CD4-positive, alpha-beta T cell treated with Interleukin-6 for 4 hours (primary cell): ENCODE results near the gene ARL6IP4.
A peak's percentile ranks its signal among the peaks of the same experiment; 100 is the strongest.

ENCODE experiments used
- DNase-seq: peaks from one replicate; pipeline ENCODE4 v3.0.0-alpha.2; 2020; ENCODE audit warnings: mixed read lengths

The ARL6IP4 gene

GRCh38 chr12:122979001-122979907, 1.2 kb upstream of the ARL6IP4 start:
- no peak for DNase-seq

- peak; percentile 17 for DNase-seq
Observed at GRCh38 chr12:122979908-122980182, 636 bp upstream of the ARL6IP4 start.

GRCh38 chr12:122981036-122981471, 573 bp downstream of the ARL6IP4 start:
- no peak for DNase-seq

- DNase-seq, result no peak
Observed at GRCh38 chr12:122981587-122982476, 1.4 kb downstream of the ARL6IP4 start.

GRCh38 chr12:122982477-122982815, 2.0 kb downstream of the ARL6IP4 start:
- no peak for DNase-seq

GRCh38 chr12:122982963-122983788, 2.7 kb downstream of the ARL6IP4 start:
- no peak for DNase-seq

GRCh38 chr12:122983789-122984515, 3.5 kb downstream of the ARL6IP4 start:
- DNase-seq, result no peak

- DNase-seq, result no peak
Observed at GRCh38 chr12:122984612-122985337, 4.3 kb downstream of the ARL6IP4 start.

- DNase-seq, result no peak
Observed at GRCh38 chr12:122985338-122986257, 5.1 kb downstream of the ARL6IP4 start.

GRCh38 chr12:122986258-122986871, 5.9 kb downstream of the ARL6IP4 start:
- no peak for DNase-seq

- DNase-seq, result no peak
Observed at GRCh38 chr12:122987086-122987951, 6.8 kb downstream of the ARL6IP4 start.

GRCh38 chr12:122988036-122988435, 7.6 kb downstream of the ARL6IP4 start:
- DNase-seq, result no peak

GRCh38 chr12:122988612-122989212, 8.2 kb downstream of the ARL6IP4 start:
- no peak for DNase-seq

GRCh38 chr12:122989225-122989839, 8.9 kb downstream of the ARL6IP4 start:
- DNase-seq, result no peak

GRCh38 chr12:122989874-122990419, 9.5 kb downstream of the ARL6IP4 start:
- DNase-seq, result no peak

- no peak for DNase-seq
Observed at GRCh38 chr12:122990561-122990960, 10.1 kb downstream of the ARL6IP4 start.

GRCh38 chr12:122990961-122991622, 10.6 kb downstream of the ARL6IP4 start:
- no peak for DNase-seq
